DMS114 treated with DMSO at 0.1 percent for 48 hours (cell line): ENCODE data around the gene SEC62.
A peak's percentile ranks its signal among the peaks of the same experiment; 100 is the strongest.

Experiments
- DNase-seq: peaks from one replicate; lab custom pipeline; 2025; ENCODE audit not compliant: unreplicated experiment; lab: John Stamatoyannopoulos, UW

Gene SEC62, protein sequence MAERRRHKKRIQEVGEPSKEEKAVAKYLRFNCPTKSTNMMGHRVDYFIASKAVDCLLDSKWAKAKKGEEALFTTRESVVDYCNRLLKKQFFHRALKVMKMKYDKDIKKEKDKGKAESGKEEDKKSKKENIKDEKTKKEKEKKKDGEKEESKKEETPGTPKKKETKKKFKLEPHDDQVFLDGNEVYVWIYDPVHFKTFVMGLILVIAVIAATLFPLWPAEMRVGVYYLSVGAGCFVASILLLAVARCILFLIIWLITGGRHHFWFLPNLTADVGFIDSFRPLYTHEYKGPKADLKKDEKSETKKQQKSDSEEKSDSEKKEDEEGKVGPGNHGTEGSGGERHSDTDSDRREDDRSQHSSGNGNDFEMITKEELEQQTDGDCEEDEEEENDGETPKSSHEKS

GRCh38 chr3:169966428-169966950, at the start of gene SEC62:
Gene SEC62, plus strand, starts transcription at chr3:169966807. Its CDS starts 16 bp downstream, at chr3:169966823.
- peak; percentile 77 for DNase-seq

DNA sequence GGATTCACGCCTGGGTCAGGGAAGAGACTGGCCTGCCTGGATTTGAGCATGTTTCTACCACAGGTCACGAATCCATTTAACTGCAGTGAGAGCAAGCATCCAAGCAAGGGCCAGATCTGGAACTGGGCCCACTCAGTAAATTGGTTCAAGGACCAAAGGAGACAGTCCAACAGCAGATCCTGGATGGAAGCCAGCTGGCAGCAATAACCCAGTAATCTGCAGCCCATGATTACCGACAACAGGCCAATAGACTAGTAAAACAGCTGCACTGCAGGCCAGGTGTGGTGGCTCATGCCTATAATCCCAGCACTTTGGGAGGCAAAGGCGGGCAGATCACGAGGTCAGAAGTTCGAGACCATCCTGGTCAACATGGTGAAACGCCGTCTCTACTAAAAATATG, 43.4 kb upstream of the SEC62 start:
- no peak for DNase-seq

DNA sequence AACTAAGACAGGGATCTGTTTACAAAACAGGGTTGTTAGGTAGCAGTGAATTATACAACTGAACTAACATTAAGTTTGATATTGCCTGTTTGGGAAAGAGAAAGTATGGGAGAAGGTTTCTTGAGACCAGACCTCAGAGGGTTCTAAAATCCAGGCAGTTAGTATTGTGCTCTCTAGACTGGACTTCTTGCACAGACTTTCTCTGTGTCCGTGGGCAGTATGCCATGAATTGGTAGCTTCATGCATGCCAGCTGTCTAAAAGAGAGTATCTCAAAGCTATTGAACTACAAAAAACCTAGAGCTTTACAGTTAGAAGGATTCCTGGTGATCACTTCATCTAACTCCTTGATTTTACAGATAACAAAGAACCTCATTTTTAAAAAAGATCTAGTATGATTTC, 42.8 kb upstream of the SEC62 start:
- no peak for DNase-seq

GRCh38 chr3:169929830-169930519, 36.6 kb upstream of the SEC62 start:
- no peak for DNase-seq

- DNase-seq, result no peak
These were observed 35.8 kb upstream of the SEC62 start for GRCh38 chr3:169930843-169931242.

- DNase-seq, result no peak
These were observed 34.7 kb upstream of the SEC62 start for GRCh38 chr3:169931747-169932520.

GRCh38 chr3:169939320-169939719, 27.3 kb upstream of the SEC62 start:
- DNase-seq, result no peak

DNA sequence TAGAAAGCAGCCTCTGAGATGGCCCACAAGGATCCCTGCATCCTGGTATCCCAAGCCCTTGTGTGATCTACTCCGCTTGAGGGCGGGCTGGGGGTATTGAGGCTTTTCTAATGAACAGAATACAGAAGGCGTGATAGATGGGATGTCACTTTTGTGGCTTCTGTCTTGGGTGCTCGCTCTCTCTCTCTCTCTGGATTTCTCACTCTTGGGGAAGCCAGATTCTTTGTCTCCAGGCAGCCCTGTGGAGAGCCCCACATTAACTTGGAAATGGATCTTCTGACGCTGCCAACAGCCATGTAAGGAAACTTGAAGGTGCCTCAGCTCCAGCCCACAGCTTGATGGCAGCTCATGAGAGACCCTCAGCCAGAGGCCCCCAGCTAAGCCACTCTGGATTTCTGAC, 26.9 kb upstream of the SEC62 start:
- DNase-seq, result no peak

GRCh38 chr3:169940470-169941181, 26.0 kb upstream of the SEC62 start:
- DNase-seq, result no peak

- no peak for DNase-seq
These were observed 21.3 kb upstream of the SEC62 start for GRCh38 chr3:169945313-169945712.

DNA sequence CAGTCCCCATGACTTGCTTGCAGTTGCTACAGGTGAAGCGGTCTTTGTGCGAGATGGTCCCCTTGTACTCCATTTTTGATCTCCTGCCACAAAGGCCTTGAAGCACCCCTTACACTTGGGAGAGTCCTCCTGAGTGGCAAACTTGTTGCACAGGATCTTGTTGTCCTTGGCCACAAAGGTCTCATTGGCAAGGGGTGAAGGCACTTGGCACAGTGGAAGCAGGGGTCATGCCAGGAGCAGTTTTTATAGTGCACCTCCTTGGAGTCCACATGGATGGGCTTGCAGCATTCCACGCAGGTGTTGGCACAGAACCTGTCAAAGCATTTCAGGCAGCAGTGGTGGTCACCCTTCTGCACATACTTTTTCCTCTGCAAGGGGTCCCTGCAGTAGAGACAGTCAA, 20.3 kb upstream of the SEC62 start:
- DNase-seq, result no peak

DNA sequence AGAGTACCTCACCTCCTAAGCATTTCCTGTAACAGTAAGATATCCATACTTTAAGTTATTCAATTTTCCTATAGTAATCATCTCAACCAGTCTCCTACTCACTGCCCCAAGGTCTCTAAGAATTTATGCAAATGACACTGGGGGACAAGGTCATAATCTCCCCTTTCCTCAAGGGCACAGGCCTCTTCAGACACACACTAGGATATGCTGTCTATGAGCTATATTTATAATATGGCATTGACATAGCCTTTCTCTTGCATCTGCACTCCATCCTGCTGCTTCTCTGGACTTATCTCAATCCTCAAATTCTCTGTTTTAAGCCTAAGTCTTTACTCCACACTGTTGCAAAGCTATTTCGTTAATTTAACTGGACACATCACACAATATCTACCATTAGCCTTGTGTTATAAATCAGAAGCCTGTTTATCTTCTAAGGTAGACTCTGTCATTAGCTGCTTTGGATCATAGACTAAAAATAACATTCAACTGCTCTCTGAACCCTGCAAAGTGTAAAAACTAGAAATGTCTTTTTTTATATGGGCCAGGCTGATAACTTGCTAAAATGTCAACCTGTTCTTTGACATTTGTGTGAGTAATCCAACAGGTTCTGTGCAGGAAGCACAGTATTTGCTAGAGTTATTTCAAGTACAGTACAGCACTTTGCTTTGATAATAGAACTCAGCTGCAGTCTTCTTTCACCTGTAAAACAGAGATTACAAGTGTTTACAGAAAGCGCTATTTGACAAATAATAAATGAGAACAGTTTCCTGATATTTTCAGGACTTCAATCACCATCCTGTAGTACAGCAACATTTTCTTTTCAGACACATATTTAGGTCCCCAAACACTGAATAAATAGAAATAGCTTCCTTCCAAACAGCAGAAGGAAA, 17.8 kb upstream of the SEC62 start:
- DNase-seq, result no peak

- DNase-seq, result no peak
These were observed 14.6 kb upstream of the SEC62 start for GRCh38 chr3:169952045-169952444.

- no peak for DNase-seq
These were observed 13.0 kb upstream of the SEC62 start for GRCh38 chr3:169953462-169954141.

- DNase-seq, result no peak
These were observed 12.4 kb upstream of the SEC62 start for GRCh38 chr3:169954142-169954756.

GRCh38 chr3:169955406-169955805, 11.2 kb upstream of the SEC62 start:
- DNase-seq, result no peak

GRCh38 chr3:169964176-169964575, 2.4 kb upstream of the SEC62 start:
- DNase-seq, result no peak

DNA sequence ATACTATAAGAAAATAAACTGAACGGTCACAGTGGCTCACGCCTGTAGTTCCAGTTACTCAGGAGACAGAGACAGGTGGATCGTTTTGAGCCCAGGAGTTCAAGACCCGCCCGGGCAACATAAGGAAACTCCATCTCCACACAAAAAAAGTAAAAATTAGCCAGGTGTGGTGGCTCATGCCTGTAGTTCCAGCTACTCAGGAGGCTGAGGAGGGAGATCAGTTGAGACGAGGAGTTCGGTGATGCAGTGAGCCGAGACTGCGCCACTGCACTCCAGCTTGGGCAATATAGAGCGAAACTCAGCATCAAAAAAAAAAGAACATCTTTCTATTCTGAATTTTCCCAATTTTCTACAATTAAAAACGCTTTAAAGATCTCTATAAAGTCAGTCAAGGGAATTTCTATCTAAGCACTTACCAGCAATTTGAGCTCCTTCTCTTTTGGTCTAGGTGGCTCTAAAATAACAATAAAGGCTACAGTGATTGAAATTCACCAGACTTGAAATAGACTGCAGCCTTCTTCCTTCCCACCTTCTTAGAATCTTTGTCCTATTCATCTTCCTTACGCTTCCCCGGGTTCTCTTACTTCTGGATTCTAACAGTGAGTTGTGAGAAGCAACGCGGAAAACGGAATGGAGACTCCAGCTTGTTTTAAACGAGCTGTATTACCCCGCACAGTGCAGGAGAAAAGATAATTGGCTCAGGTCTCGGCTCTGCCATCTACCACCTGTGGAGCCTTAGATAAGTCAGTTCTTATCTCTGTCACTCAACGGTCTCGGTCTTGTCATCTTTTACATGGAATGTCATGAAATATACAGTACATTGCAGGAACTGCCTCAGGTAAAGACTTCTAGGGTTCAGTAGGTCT, 812 bp upstream of the SEC62 start:
- no peak for DNase-seq
